NCI-H526 (cell line): ENCODE results near the gene ATP2C2.
A peak's percentile ranks its signal among the peaks of the same experiment; 100 is the strongest.

ENCODE experiments used
- DNase-seq, 2 experiments: peaks; one replicate each; lab custom pipeline; 2025; lab: John Stamatoyannopoulos, UW

The ATP2C2 gene

DNA sequence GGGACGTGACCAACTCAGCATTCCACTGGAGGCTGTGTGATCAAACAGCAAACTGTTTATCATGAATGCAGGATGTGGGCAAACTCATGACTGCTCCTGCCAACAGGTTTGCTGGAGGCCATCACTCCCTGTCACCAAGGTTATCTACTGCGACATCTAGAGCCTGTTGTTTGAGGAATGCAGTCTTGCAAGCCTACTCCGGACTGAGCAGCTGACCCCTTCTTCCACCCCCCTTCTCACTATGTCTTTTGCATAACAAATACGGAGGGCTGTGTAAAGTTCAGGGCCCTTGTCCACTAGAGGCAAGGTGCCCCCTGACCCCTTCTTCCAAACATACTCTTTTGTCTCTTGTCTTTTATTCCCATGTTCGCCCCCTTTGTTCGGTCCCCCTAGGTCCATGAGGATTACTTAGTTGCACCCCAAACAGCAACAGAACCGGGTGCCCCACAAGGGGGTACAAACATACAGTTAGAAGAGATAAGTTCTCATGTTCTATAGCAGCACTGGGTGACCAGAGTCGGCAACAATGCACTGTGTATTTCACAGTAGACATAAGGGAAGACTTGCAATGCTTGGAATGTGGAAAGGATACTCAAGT is 107.4 kb downstream of the ATP2C2 start:
- DNase-seq: no peak

DNA sequence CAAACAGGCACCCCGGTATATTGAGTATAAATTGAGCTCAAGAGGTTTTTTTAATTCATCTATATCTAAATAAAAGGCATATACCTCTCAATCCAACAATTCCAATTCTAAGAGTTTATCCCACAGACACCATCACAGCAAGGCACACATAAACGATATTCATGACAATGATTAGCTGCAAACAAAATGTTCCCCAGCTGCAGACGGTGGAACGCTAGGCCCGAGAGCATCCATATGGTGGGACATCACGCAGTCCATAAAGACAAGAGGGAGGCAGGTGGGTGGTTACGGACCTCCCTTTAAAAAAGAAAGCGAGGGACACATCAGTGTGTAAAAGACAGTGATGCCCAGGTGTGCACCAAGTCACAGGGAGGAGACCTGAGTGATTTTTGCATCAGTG is 108.1 kb downstream of the ATP2C2 start:
- DNase-seq: no peak

DNA sequence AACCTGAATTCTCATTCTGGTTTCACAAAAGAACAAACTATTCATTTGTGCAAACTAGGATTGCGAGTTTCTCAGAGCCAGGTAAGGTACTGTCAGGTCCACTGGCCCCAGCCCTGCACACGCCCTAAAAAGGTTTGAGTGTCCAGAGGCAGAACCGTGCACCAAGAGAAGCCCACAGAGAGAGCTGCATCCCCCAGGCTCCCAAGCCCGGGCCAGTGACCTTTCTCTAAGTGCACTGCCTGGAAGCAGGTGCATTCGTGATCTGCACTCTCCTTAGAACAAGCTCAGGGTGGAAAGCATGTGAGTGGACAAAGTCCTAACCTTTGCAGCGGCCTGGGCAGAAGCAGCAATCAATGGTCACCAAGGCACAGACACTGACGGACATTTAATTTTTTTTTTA is 109.3 kb downstream of the ATP2C2 start:
- no peak for DNase-seq

DNA sequence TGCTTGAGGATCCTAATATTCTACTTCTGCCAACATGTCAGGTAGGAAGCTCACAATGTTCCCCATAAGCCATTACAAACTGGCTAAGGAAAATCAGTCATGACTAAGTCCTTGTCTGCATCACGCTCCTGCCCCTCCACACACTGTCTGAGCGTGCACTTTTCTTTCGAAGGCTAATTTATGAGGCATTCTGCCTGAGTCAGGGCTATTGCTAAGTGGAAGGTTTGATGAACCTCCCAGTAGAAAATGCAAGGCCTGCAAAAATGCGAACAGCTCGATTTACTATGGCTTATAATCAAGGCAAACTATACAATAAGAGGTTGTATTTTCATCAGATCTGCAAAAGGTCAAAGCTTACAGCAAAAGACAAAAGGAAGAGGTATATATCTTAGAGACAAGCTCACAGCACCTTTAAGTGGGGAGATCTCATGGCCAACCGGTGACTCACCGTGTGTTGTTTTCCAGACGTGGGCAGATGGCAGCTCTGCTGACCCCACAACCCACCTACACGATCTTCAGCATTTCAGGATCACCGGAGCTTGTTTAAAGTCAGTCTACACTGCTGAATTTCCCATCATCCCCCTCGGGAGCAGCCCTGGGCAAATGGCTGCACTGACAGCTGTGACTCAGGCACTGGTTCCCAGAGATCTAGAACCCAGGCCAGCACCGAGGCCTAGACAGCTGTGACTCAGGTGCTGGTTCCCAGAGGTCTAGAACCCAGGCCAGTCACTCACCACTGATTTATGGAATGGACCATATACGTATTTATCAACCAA is 110.0 kb downstream of the ATP2C2 start:
- DNase-seq: no peak

DNA sequence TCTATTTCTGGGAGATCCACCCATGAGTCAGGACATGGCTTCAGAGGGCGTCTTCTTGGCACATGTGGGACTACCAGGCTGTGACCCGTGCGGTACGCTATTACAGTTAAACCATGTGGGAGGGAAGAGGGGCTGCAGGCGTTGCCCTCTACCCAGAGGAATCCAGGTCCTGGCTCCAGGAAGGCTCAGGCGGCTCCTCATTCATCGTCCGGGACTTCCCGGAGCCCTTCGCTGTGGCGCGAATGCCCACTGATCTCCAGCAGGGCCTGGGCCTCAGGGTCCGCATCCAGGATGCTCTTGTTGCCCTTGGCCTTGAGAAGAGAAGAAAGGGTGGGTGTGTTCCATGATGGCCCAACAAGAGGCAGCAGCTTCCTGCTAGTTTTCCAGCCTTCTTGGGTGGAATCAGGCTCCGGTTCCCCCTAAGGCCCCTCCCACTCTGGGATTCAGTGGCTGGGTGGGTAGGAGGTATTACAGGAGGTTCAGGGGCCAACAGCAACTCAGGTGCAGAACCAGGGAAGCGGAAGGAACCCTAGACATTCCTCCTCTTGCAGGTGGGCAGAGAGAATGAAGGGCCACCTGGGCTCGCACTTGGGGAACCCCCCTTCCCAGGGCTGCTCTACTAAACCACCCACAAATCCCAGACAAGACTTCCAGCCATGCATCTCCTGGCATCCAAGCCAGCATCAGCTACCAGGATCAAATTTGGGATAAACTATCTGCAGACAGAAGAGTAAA is 111.5 kb downstream of the ATP2C2 start:
- no peak for DNase-seq

DNA sequence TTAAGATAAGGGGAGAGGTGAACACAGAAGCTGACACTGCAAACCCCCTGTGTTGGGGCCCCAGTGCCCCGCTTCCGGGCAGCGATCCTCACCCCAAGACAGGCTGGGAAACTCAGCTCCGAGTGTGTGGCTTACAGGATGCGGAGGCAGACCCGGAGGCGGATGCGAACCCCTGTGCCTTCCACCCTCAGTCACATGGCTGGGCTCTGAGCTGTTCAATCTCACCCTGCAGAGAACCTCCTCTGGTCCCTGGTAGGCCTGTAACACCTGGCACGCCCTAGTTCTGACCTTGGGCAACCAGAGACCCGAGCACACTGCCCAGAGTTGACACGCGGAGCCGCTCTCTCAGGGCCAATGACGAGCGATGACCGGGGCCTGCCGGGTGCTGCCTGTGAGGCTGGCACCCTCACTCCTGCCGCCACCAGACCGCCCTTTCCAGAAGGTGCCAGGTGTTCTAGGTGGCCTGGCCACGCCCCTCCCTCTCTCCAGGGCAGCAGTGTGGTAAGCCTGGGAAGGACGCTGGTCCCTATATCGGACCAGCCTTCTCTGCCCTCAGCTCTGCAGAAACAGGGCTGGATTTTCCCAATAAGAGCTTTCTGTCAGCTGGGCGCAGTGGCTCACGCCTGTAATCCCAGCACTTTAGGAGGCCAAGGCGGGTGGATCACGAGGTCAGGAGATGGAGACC is 112.9 kb downstream of the ATP2C2 start:
- no peak for DNase-seq

DNA sequence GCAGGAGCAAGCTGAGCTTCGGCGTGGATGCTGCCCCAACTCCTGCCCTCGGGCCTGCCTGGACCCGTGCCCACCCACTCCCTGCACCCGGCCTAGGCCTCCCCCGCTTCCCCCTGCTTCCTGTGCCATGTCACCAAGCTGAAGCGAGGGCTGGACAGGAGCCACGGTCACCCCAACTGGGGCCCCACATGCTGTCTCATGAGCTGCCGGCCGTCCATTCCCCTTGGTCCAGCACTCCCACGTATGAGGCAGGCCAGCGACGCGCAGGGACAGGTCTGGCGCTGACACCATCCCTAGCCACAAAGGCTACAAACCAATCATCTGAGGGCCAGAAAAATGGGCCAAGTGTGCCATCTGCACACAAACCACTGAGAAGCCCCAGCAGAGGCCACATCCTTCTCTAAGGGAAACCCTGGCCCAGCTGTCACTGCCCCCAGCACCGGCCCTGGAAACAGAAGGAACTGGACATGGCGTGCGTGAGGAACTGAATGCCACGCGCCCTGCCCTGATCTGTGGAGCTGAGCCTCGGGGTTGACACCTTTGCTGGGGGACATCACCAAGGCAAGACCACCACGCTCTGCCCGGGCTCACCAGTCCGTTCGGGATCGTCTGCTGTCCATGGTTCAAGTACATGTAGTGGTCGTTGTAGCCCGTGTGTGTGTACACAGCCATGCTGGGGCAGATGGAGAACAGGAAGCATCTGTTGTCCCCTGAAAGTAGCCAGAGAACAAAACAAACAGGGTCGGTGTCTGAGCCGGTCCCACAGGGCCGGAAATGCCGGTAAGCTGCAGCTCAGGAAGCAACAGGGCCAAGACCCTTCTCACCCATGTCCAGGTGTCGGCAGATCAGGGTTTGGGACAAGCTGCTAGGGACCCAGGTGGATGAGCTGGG is 113.9 kb downstream of the ATP2C2 start:
- DNase-seq: no peak

DNA sequence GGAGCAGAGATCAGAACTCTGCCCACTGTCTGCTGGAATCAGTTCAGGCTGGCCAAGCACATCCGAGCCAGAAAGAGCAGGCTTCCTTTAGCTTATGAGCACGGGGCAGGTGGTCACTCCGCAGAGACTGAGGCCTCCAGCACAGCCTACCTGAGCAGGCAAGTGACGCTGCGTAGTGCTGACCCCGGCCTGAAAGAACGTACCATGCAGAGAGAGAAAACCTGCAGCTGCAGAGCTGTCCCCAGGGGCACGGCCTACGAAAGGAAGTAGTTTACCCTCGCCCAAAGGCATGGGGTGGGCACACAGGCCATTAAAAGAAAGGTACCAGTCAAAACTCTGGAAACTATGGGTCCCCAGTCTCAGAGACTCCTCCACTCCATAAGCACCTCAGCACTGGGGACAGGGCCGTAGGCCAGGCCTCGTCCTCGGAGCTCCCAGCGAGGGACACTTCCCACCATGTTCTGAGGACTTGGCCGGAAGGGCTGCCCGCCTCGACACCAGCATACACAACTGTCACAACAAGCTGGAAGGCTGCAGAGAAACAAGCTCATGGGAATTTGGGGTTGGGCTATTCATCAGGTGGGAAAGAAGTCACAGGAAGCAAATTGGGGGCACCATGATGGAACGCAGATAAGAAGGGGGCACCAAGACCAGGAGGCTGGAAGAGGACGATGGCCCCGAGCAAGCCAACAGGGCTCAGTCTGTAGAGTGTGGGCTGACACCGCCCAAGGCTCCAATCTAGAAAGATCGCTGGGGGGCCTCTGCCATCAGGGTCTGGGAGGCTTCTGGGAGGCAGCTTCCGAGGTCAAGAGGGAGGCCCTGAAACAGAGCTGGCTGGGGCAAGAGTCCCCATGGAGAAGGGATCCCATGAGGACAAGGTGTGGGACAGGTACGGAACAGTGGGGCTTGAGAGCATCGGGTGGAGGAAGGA is 114.9 kb downstream of the ATP2C2 start:
- DNase-seq: no peak

DNA sequence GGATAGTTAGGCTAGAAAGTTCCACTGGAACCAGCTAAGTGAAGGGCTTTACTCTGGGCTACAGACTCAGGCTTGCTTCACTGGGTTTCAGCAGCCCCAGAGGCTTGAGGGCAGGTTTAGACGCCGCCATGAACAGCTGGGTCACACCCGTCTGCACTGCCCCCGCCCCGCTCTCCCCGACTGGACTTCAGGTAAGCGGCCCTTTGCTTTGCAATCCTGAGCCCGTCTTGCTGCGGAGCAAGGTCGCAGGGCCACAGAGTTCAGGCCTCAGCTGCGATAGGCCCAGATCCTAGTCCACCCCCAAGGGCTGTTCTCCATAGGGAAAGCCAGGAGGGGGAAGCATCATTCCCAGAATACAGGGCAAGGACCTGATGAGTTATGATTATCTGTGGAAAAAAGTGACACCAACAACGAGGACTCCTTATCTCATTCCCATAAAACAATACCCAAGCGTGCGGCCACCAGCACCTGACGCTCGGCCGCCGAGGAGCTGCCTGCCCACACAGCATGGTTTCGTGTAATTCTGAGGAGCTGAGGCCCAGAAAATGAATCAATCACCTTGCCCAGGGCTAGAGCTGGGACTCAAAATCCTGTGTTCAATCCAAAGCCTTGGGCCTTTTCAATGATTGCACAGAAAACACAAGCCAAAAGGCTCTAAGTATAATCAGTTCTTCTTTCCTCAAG is 115.7 kb downstream of the ATP2C2 start:
- no peak for DNase-seq

DNA sequence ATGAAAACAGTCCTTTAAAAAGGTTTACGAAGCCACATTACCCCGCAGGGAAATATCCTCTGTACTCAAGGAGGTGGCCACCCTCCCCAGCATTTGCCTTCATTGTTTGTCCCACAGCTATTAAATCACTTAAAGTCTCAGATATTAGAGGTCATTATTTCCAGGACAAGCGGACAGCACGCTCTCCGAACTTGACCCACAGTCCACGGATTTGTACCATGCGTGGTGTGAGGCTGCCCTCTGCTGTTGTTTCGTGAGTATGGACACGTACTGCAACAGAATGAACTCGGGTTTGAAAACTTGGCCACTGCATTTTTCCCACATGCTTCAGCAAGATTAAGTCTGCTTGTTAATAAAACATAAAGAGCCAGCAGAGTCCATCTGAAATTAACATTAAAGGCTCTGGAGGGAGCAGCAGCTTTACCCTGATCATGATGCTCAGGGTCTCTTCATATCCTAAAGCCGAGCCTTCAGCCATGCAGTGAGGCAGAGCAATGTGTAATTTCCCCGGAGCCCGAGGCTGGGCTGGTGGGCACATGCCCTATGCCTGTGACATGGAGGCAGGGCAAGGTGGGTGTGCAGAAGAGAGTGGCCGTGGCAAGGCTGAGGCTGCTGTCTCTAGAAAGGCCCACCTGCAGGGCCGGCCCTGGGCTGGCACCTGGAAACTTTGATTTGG is 116.4 kb downstream of the ATP2C2 start:
- DNase-seq: peak in 1 of 2 experiments; percentile 48

DNA sequence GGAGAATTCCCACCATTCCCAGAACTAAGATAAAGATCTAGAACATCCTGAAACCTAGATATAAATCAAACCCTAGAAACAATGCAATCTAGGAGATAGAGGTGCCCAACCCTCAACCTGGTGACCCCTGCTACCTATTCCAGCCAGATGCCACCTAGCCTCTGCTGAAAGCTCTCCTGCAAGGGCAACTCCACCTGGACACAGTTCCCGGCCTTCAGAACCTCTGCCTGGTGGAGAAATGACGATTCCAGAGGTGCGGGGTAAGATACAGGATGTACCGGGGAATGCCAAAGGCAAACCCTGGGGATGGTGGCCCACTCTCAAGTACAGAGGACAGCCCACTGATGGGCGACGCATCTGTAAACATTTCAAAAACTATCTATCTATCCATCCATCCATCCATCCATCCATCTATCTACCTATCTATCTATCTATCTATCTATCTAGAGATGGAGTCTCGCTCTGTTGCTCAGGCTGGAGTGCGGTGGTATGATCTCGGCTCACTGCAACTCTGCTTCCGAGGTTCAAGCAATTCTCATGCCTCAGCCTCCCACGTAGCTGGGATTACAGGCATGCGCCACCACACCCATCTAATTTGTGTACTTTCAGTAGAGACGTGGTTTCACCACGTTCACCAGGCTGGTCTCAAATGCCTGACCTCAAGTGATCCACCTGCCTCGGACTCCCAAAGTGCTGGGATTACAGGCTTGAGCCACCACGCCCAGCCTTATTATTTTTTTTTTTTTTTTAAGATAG is 117.1 kb downstream of the ATP2C2 start:
- no peak for DNase-seq

DNA sequence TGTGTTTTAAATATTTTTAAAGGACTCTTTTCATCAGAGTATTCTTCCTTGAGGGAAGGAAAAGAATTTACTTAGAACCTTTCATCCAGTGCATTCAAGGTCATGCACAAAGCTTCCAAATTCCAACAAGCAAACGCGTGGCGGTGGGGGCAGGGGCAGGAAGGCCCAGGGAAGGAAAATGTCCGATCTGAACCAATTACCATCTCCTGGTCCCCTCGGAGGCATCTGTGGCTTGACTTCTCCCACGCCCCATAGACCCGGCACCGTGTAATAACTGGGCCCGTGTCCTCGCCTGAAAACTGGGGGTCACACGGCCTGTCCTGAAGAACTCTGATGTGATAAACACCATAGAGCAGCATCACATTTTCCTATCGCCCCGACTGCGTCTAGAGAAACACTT is 117.8 kb downstream of the ATP2C2 start:
- no peak for DNase-seq

DNA sequence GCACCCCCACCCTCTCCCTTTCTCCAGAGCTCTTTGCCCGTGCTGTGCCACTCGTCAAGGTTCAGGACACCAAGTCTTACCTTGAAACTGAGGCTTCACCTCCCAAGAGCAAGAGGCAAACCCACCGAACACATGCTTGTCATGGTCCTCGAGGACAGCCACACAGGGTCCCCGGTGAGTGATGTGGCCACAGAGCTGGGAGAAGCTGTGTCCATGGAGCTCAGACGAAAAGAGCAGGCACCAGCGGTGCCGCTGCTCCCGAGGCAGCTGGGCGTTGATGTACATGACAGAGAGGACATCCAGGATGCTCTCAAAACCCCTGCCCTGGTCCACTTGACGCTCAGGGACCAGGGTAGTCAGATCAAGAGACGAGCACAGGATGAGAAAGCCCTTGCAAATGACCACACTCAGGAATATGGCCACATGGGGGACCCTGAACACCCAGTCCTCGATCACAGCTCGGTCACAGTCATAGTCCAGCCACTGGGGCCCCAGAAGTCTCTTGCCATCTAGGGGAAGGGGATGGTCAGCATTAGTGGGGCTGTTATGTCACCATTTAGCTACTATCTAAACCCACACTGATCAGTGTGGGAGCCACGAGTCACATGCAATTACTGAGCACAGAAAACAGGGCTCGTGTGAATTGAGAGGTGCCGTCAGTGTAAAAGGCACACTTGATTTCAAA is 118.4 kb downstream of the ATP2C2 start:
- DNase-seq: no peak

DNA sequence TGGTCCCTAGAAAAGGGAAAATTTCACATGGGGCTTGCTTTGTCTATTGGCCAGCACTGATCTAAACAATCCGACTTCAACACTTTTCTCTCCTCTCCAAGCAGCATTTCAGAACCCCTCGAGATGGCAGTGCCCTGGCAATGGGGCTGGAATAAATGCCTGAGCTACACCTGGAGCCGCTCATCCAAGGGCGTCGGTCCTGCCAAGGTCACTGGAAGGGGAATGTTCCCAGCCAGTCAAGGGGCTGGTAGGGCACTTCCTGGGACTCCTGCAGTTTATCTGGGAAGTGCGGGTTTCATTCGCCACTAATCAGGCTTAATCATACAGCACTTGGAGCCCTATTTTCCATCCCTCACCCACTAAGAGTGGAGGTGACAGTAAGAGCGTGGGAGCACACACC is 119.0 kb downstream of the ATP2C2 start:
- DNase-seq: no peak

DNA sequence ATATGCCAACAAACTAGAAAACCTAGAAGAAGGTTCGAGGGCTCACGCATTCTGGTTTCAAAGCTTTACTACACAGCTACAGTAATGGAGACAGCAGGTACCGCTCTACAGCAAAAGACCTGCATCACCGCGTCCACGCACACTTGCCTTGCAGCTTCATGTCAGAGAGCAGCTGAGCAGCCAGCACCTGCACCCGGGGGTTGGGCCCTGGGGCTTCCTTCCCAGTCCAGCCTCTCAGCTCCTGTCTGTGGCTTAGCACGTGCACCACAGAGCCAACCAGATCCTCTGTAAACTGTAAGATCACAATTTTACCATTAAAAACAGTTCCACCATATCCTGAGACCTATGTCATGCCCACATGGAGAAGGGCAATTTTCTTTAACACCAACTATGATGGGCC is 120.8 kb downstream of the ATP2C2 start:
- no peak for DNase-seq

DNA sequence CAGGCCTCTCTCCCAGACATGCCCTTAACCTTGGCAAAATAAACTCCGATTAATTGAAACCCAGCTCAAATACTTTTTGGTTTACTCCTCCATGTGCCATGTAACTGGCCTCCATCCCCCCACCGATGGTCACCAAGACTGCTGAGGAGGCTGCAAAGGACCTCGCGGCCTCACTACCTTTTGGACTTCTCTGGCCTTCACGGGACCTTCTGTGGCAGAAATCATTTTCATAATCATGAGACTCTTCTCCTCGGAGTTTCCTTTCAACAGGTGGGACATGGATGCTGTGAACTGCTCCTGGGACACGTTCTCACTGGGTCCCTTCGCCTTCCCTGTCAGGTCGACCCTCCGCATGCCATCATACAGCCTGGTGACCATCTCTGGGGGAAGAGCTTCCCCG is 127.2 kb downstream of the ATP2C2 start:
- no peak for DNase-seq

DNA sequence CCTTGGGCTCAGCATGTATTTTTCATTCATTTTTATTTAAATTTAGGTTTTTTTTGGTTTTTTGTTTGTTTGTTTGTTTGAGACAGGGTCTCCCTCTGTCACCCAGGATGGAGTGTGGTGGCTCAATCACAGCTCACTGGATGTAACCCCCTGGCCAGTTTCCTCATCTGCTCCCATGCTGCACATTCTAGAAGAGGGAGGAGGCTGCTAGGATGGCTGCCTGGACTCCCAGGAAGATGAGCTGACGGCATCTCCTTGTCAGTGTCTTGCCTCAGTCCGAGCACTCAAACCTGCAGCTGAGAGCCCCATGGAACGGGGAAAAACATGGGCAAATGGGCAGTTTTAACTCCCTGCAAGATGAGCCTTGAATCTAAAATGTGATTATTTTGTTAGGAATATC is 128.7 kb downstream of the ATP2C2 start:
- DNase-seq: no peak
